GM21737 (cell line): ENCODE results near the gene SRP68.

ENCODE experiments used
- ATAC-seq: cut with Tn5 transposase; IDR thresholded peaks from one replicate; pipeline ENCODE4 v1.9.1; 2021; ENCODE audit warnings: mild to moderate bottlenecking, moderate library complexity; ENCODE audit not compliant: unreplicated experiment

Gene SRP68

GRCh38 chr17:76019833-76020467 lies 52.4 kb downstream of the SRP68 start:
- no peak for ATAC-seq

- no peak for ATAC-seq
These were observed 53.5 kb downstream of the SRP68 start for GRCh38 chr17:76018801-76019200.

DNA sequence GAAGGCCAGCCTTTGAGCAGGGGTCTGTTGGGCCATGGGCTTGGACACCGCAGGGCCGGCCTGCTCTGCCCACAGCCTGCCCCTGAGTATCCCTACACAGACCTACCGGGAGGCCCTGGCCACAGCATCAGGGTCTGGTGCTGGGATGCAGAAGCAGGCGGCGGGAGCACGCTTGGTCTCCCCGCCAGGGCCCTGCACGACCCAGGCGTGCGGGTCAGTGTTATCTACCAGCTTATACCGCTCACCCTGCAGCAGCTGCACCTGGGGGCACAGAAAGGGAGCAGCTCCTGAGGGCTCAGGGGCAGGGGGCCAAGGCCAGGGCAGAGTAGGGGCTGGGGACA lies 54.0 kb downstream of the SRP68 start:
- no peak for ATAC-seq

DNA sequence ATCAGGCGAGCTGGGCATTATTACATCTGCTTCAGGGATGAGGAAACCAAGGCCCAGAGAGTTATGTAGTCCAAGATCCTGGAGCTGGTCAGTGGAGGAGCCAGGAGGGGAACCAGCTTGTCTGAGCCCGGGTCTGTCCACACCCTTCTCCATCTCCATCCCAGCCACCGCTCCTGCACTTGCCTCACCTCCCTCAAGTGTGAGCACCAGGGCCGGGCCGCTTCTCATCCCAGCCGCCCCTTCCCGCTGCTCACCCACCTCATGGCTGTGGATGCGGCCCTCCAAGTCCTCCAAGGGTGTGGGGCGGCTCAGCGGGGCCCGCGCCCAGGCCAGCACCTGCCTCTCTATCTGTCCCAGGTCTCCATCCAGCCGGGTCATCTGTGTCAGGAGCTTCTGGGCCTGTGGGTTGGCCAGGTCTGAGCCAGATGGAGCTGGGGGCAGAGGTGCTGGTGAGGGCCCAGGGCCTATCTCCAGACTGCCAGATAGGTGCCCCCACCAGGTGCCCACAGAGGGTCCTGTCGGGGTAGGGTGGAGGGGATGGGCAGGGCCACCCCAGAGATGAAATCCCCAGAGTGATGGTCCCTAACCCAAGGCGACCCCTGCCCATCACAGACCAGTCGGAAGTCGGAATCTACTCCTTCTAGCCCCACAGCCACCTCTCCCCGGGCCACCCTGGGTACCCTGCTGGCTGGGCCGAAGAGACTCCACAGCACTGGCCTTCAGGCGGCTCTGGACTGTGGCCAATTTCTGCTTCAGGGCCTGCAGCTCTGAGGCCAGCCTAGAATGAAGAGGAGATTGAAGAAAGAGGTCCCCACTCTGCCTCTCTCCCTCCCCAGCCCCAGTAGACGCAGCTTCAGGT lies 54.6 kb downstream of the SRP68 start:
- no peak for ATAC-seq

DNA sequence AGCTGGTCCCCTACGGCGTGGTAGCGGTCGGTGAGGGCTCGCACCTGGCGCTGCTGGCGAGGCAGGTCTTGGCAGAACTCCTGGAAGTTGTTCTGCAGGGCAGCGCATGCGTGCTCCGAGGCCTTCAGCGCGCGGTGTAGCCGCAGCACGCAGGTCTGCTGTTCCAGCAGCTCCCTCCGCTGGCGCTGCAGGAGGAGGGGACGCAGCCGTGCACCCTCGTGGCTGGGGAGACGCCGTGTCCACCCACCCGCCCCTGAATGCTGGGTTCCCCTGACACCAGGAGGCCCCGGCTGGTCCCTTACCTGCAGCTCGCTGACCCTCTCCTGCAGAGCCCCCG lies 57.4 kb downstream of the SRP68 start:
- no peak for ATAC-seq

- ATAC-seq, result no peak
These were observed 58.0 kb downstream of the SRP68 start for GRCh38 chr17:76014100-76014924.

GRCh38 chr17:76013377-76013932 lies 58.9 kb downstream of the SRP68 start:
- ATAC-seq, result no peak

DNA sequence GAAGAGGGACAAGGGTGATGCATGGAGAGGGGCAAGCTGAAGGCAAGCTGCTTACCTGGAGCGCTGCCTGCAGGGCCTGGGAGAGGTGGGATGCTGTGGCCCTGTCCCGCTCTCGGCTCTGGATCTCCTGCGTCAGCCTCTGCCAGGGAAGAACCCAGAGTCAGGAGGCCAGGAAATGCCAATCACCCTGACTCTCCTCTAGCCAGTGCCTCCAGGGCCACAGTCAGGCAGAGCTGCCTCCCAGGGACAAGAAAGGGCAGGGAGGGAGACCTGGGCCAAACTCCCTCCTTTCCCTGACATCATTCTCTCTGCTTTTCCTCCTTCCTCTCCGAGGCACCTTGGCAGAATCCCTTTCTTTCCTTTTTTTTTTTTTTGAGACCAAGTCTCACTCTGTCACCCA lies 60.4 kb downstream of the SRP68 start:
- ATAC-seq, result no peak

GRCh38 chr17:76009969-76010661 lies 62.2 kb downstream of the SRP68 start:
- no peak for ATAC-seq

- ATAC-seq, result no peak
These were observed 62.9 kb downstream of the SRP68 start for GRCh38 chr17:76009447-76009846.

- ATAC-seq, result no peak
These were observed 63.5 kb downstream of the SRP68 start for GRCh38 chr17:76008630-76009425.

DNA sequence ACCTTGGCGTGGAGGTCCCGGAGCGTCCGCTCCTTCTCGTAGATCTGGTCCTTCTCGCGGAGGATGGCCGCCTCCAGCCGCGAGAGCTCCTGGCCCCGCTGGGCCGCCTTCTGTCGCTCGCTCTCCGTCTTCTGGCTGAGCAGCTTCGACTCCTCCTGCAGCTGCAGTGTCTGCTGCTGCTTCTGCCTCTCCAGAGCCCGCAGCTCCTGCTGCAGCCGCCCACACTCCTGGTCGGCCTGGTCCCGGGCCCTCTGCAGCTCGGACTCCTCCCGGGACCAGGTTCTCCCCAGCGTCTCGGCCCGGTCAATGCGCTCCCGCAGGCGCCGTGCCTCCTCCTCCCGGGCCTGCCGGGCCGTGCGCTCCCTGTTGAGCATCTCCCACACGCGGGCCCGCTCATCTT lies 64.1 kb downstream of the SRP68 start:
- no peak for ATAC-seq

DNA sequence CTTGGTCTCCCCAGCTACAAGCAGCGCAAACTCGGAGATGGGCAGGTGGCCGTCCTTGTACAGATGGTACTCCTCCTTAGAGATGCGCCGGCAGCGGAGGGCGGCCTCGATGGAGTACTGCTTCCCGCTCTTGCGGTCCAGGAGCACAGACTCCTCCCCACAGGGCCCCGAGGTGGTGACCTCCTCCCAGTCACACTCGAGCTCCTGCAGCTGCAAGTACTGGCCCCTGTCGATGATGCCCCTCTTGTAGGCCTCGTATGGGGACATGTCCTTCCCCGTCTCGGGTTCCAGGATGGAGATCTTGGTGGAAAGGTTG lies 64.5 kb downstream of the SRP68 start:
- no peak for ATAC-seq

DNA sequence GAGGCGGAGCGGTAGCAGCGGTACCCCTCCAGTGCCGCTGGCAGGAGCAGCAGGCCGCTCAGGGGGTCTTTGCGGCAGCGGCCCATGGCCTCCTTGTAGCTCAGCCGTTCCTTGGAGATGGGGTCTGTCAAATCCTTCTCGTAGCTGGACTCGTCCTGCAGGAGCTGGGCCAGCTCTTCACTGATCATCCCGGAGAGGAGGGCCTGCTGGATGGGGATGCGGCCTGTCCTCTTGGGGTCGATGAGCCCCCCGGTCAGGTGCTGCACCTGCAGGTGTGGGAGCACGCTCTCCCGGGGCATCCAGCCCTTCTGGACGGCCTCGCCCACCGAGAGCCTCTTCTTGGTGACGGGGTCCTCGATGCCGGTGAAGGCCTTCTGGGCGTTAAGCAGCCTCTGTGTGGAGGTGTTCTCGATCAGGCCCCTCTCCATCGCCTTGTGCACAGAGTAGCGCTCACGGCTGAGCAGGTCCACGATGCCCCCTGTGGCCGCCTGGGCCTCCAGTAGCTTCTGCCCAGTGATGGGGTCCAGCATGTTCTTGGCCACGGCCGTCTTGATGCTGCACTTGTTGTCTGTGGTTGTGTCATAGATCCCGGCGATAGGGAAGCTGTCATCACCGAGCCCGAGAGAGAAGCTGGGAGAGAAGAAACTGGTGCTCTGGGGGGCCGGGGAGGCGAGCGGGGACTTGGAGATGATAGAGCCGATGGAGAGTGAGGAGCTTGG lies 65.0 kb downstream of the SRP68 start:
- no peak for ATAC-seq

- ATAC-seq, result no peak
These were observed 66.8 kb downstream of the SRP68 start for GRCh38 chr17:76005263-76006149.

DNA sequence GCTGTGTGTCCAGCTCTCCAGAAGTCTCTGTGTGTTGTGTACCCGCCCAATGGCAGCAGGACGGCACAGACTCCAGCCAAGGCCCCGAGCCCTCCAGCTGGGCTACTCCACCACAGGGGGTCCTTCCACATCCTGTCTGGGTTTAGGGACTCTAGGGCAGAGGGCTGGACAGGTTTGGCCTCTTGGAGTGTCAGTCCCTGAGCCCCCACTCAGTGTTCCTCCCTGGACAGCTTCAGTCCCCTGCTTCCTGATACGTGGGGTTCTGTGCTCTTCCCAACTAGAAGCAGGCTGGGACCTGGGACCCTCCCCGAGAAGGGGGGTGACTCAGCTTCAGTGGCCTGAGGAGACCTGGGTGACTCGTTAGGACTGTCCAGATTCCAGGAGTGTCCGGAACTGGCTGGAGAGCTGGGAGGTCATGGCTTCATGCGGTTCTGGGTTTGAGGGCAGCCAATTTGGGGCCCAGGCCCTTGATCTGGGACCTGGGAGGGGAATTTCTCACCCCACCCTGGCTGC lies 67.5 kb downstream of the SRP68 start:
- no peak for ATAC-seq

DNA sequence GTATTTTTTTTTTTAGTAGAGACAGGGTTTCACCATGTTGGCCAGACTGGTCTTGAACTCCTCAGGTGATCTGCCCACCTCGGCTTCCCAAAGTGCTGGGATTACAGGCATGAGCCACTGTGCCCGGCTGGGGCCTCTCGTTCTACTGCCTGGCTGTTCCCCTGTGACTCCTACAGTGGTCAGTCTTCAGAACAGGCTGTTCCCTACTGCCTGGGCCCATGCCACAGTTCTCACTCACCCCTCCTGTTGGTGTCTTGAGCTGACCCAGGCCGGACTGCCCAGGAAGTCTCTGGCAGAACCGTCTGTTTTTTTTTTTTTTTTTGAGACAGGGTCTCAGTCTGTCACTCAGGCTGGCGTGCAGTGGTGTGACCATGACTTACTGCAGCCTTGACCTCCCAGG lies 68.4 kb downstream of the SRP68 start:
- ATAC-seq, result no peak

GRCh38 chr17:76002100-76002499 lies 70.2 kb downstream of the SRP68 start:
- no peak for ATAC-seq
